Lower lobe of right lung (tissue), 2 donors: ENCODE measurements around the gene CEACAM4. TPM values are rescaled to one million over a fixed set of nuclear protein-coding genes. Genes with fewer than 3 reads are reported as not detected.

Experiments used
- ATAC-seq, 2 donors: fragments of 200-7000 bp; cut with Tn5 transposase; one replicate each; pipeline ENCODE4 v1.9.1; 2020 to 2022; ENCODE audit warnings: mild to moderate bottlenecking in 2 of 2, moderate library complexity in 2 of 2
- DNase-seq: peaks from one replicate; pipeline ENCODE4 v3.0.0-alpha.2; 2020
- H3K27ac ChIP-seq: fragments of 200-600 bp; one replicate; pipeline ENCODE4 v1.8.0; 2022
- H3K27me3 ChIP-seq: fragments of 200-600 bp; one replicate; pipeline ENCODE4 v1.8.0; 2022; ENCODE audit warnings: low read depth
- H3K36me3 ChIP-seq: fragments of 200-600 bp; one replicate; pipeline ENCODE4 v1.8.0; 2022; ENCODE audit warnings: mild to moderate bottlenecking
- H3K4me1 ChIP-seq: fragments of 200-600 bp; one replicate; pipeline ENCODE4 v1.8.0; 2022
- H3K4me3 ChIP-seq: fragments of 200-600 bp; one replicate; pipeline ENCODE4 v1.8.0; 2022; ENCODE audit warnings: mild to moderate bottlenecking
- H3K9me3 ChIP-seq: fragments of 200-600 bp; one replicate; pipeline ENCODE4 v1.8.0; 2022
- CTCF ChIP-seq: fragments of 200-600 bp; IDR thresholded peaks from one replicate; pipeline ENCODE4 v1.8.0; 2022; ENCODE audit warnings: antibody characterized with exemption, mild to moderate bottlenecking
- intact Hi-C: fragments of 100-400 bp; cut with DNase I; formaldehyde crosslinking; loops from one replicate; pipeline ENCODE4 v1.11.0; 2022
- total RNA-seq: library from RNA; stranded (reverse); fragmentation: NEBNext Ultra II Directional; extraction: Animal tissue kit (Norgen Biotek cat#: 25700); gene quantifications from one replicate; pipeline ENCODE4 v1.2.1, GENCODE V29; 2021
- donor health status: DM: no; HTN: yes; CAD: no; lungs with severe emphysema.

Gene CEACAM4
- total RNA-seq, 1 donor from 2014 or later, result 5.6 TPM

DNA sequence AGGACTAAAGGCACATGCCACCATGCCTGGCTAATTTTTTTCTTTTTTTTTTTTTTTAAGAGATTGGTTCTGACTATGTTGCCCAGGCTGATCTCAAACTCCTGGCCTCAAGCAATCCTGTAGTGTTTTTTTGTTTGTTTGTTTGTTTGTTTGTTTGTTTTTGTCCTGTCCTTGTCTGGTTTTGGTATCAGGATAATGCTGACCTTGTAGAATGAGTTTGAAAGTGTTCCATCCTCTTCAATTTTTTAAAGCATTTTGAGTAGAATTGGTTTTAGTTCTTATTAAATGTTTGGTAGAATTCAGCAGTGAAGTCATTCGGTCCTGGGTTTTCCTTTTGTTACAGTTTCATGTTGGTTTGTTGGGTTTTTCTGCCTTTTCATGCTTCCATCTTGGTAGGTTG, 19.2 kb downstream of the CEACAM4 start:
- no peak for DNase-seq
- no peaks in the 10 kb centered on the region for H3K4me1 ChIP-seq
- peaks cover 7% of the 10 kb centered on the region for H3K27me3 ChIP-seq
- H3K9me3 ChIP-seq, result no peaks in the 10 kb centered on the region
- no peak for ATAC-seq
- no peaks in the 10 kb centered on the region for H3K36me3 ChIP-seq
- no peak overlapping the region for H3K27ac ChIP-seq
- no peak overlapping the region for H3K4me3 ChIP-seq
- TF ChIP-seq CTCF, result no peak
- intact Hi-C loops, result no loop called here

- ATAC-seq (no peak), DNase-seq (no peak)
- Histone ChIP-seq H3K4me1 (no peaks in the 10 kb centered on the region), H3K27me3 (no peaks in the 10 kb centered on the region), H3K36me3 (no peaks in the 10 kb centered on the region), H3K9me3 (no peaks in the 10 kb centered on the region), H3K27ac (no peak overlapping the region), H3K4me3 (no peak overlapping the region)
- intact Hi-C loops, result no loop called here
- TF ChIP-seq CTCF, result no peak
Observed at GRCh38 chr19:41606215-41606837, 20.5 kb downstream of the CEACAM4 start.

DNA sequence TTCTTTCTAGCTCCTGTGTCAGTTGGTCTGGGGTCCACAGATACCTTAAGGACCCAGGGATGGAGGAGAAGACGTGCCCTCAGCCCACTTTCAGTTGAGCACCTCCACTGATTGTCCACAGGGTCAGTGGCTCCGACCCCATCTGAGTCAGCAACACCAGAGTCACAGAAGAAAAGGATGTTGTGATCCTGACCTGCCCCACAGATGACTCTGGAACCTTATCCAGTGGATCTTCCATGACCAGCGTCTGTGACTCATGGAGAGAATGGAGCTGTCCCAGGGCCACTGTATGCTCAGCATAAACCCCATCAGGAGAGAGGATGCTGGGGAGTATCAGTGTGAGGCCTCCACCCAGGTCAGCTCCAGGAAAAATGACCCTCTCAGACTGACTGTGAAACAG, 22.0 kb downstream of the CEACAM4 start:
- Histone ChIP-seq H3K27me3 (no peaks in the 10 kb centered on the region), H3K36me3 (no peaks in the 10 kb centered on the region), H3K27ac (no peak overlapping the region), H3K4me3 (no peak overlapping the region), H3K4me1 (no peaks in the 10 kb centered on the region), H3K9me3 (no peaks in the 10 kb centered on the region)
- TF ChIP-seq CTCF, result no peak
- intact Hi-C loops, result no loop called here
- DNase-seq (no peak), ATAC-seq (no peak)

- no peak for TF ChIP-seq CTCF
- ATAC-seq (no peak), DNase-seq (no peak)
- no peak overlapping the region for H3K4me3 ChIP-seq
- intact Hi-C loops, result no loop called here
- H3K36me3 ChIP-seq, result no peaks in the 10 kb centered on the region
- peaks cover 12% of the 10 kb centered on the region for H3K27me3 ChIP-seq
- H3K27ac ChIP-seq, result no peak overlapping the region
- H3K9me3 ChIP-seq, result no peaks in the 10 kb centered on the region
- no peaks in the 10 kb centered on the region for H3K4me1 ChIP-seq
Observed at GRCh38 chr19:41601771-41602170, 25.1 kb downstream of the CEACAM4 start.

- Histone ChIP-seq H3K4me3 (no peak overlapping the region), H3K27ac (no peak overlapping the region), H3K36me3 (no peaks in the 10 kb centered on the region), H3K4me1 (peaks cover 5% of the 10 kb centered on the region), H3K27me3 (peaks cover 17% of the 10 kb centered on the region), H3K9me3 (no peaks in the 10 kb centered on the region)
- no peak for ATAC-seq
- TF ChIP-seq CTCF, result no peak
- intact Hi-C loops, result no loop called here
- DNase-seq, result no peak
Observed at GRCh38 chr19:41599175-41599966, 27.5 kb downstream of the CEACAM4 start.
